Endodermal cell (in vitro differentiated cells): ENCODE results near the gene DTWD2. TPM values are rescaled to one million over a fixed set of nuclear protein-coding genes. Genes with fewer than 3 reads are reported as not detected.

ENCODE experiments used
- DNase-seq: peaks from one replicate; pipeline ENCODE4 v3.0.0-alpha.2; 2017
- H3K27ac ChIP-seq: 2 replicates; pipeline ENCODE4 v1.5.1; 2013; ENCODE audit warnings: mild to moderate bottlenecking, low read depth, low read length, moderate library complexity
- H3K27me3 ChIP-seq: 2 replicates; pipeline ENCODE4 v1.6.1; 2013; ENCODE audit warnings: mild to moderate bottlenecking, low read length, moderate library complexity; ENCODE audit not compliant: insufficient read depth, control insufficient read depth, poor library complexity, severe bottlenecking
- H3K36me3 ChIP-seq: 2 replicates; pipeline ENCODE4 v1.7.0; 2013; ENCODE audit warnings: mild to moderate bottlenecking, low read length, moderate library complexity; ENCODE audit not compliant: control insufficient read depth, insufficient read depth
- H3K4me1 ChIP-seq: one replicate; pipeline ENCODE4 v1.7.0; 2013; ENCODE audit warnings: low read length; ENCODE audit not compliant: control insufficient read depth, insufficient read depth
- H3K4me3 ChIP-seq: 2 replicates; pipeline ENCODE4 v1.5.1; 2013; ENCODE audit warnings: mild to moderate bottlenecking, low read length, moderate library complexity
- H3K9ac ChIP-seq: 2 replicates; pipeline ENCODE4 v1.6.1; 2013; ENCODE audit warnings: mild to moderate bottlenecking, low read length, moderate library complexity; ENCODE audit not compliant: poor library complexity, severe bottlenecking; ENCODE audit errors: extremely low read depth
- H3K9me3 ChIP-seq: 2 replicates; pipeline ENCODE4 v1.6.1; 2013; ENCODE audit warnings: mild to moderate bottlenecking, low read length, moderate library complexity; ENCODE audit not compliant: control insufficient read depth
- H3K27ac Mint-ChIP-seq: 2 replicates; pipeline ENCODE4 v1.8.0; 2020; ENCODE audit warnings: mixed read lengths
- H3K27me3 Mint-ChIP-seq: 2 replicates; pipeline ENCODE4 v1.8.0; 2021; ENCODE audit warnings: mild to moderate bottlenecking, mixed read lengths; ENCODE audit not compliant: insufficient read depth
- H3K36me3 Mint-ChIP-seq: 2 replicates; pipeline ENCODE4 v1.8.0; 2020; ENCODE audit warnings: low read depth, mixed read lengths
- H3K4me1 Mint-ChIP-seq: 2 replicates; pipeline ENCODE4 v1.8.0; 2020; ENCODE audit warnings: mixed read lengths
- H3K4me3 Mint-ChIP-seq: 2 replicates; pipeline ENCODE4 v1.8.0; 2020; ENCODE audit warnings: mild to moderate bottlenecking, moderate library complexity, mixed read lengths
- H3K9me3 Mint-ChIP-seq: 2 replicates; pipeline ENCODE4 v1.8.0; 2020; ENCODE audit warnings: mild to moderate bottlenecking, mixed read lengths
- CTCF ChIP-seq: fragments of 200-600 bp; sonication (generic); conservative IDR thresholded peaks from 2 replicates; pipeline ENCODE4 v1.5.0; 2021; ENCODE audit warnings: antibody characterized with exemption, mild to moderate bottlenecking
- WGBS, 2 experiments: methylation state at CpG; one replicate each; pipeline versions ENCODE4 v1.1.5 to v1.1.7; 2013; ENCODE audit warnings: missing lambda C conversion rate in 2 of 2, mixed read lengths in 1 of 2; ENCODE audit not compliant: insufficient coverage in 1 of 2, insufficient read length in 1 of 2; 5-methylcytosine and 5-hydroxymethylcytosine counted together
- total RNA-seq, 2 donors: library from RNA; stranded (reverse); fragmentation: NEBNext Ultra II Directional in 1 of 2; extraction: Animal tissue kit (Norgen Biotek cat#: 25700) in 1 of 2; gene quantifications; 2 replicates in 1 of 2; 3 replicates in 1 of 2; pipeline ENCODE4 v1.2.1, GENCODE V29; 2021

DTWD2 gene
- total RNA-seq, 2 donors from 2014 or later: 15.2 to 34.9 TPM

- H3K36me3 Mint-ChIP-seq: peaks cover 27% of the 10 kb centered on the region
- no peaks in the 10 kb centered on the region for H3K27me3 ChIP-seq
- peaks cover 6% of the 10 kb centered on the region for H3K4me1 Mint-ChIP-seq
- no peak for TF ChIP-seq CTCF
- H3K27ac ChIP-seq: no peak overlapping the region
- no peak for DNase-seq
- no peak overlapping the region for H3K4me3 ChIP-seq
- WGBS, 2 experiments: 100% methylated on average over 1 of the region's 1 CpG; no CpG with 5 or more reads in 1 of the 2 experiments
- H3K9me3 ChIP-seq: no peaks in the 10 kb centered on the region
- H3K27ac Mint-ChIP-seq: no peak overlapping the region
- no peak overlapping the region for H3K4me3 Mint-ChIP-seq
- H3K4me1 ChIP-seq: no peaks in the 10 kb centered on the region
- H3K9me3 Mint-ChIP-seq: peaks cover 3% of the 10 kb centered on the region
- peaks cover 32% of the 10 kb centered on the region for H3K36me3 ChIP-seq
- H3K9ac ChIP-seq: no peak overlapping the region
- H3K27me3 Mint-ChIP-seq: no peaks in the 10 kb centered on the region
Measured at GRCh38 chr5:118844351-118844750, 144.0 kb downstream of the DTWD2 start.

- no peak for DNase-seq
- Histone ChIP-seq H3K4me3 (no peak overlapping the region), H3K9ac (no peak overlapping the region), H3K27me3 (no peaks in the 10 kb centered on the region), H3K9me3 (peaks cover 7% of the 10 kb centered on the region), H3K4me1 (no peaks in the 10 kb centered on the region), H3K27ac (no peak overlapping the region), H3K36me3 (peaks cover 40% of the 10 kb centered on the region)
- H3K4me3 Mint-ChIP-seq: no peak overlapping the region
- H3K4me1 Mint-ChIP-seq: no peaks in the 10 kb centered on the region
- H3K36me3 Mint-ChIP-seq: peaks cover 31% of the 10 kb centered on the region
- no peak overlapping the region for H3K27ac Mint-ChIP-seq
- WGBS, 2 experiments: no CpG with 5 or more reads among the region's 1 CpG
- no peaks in the 10 kb centered on the region for H3K27me3 Mint-ChIP-seq
- TF ChIP-seq CTCF: no peak
- H3K9me3 Mint-ChIP-seq: no peaks in the 10 kb centered on the region
Measured at GRCh38 chr5:118834710-118835109, 153.6 kb downstream of the DTWD2 start.

- Histone ChIP-seq H3K36me3 (peaks cover 35% of the 10 kb centered on the region), H3K4me1 (no peaks in the 10 kb centered on the region), H3K9me3 (peaks cover 7% of the 10 kb centered on the region), H3K27ac (no peak overlapping the region), H3K27me3 (no peaks in the 10 kb centered on the region), H3K9ac (no peak overlapping the region), H3K4me3 (no peak overlapping the region)
- H3K27me3 Mint-ChIP-seq: no peaks in the 10 kb centered on the region
- H3K27ac Mint-ChIP-seq: no peak overlapping the region
- no peaks in the 10 kb centered on the region for H3K4me1 Mint-ChIP-seq
- DNase-seq: no peak
- TF ChIP-seq CTCF: no peak
- H3K4me3 Mint-ChIP-seq: no peak overlapping the region
- H3K36me3 Mint-ChIP-seq: peaks cover 31% of the 10 kb centered on the region
- no peaks in the 10 kb centered on the region for H3K9me3 Mint-ChIP-seq
Measured at GRCh38 chr5:118832974-118833373, 155.4 kb downstream of the DTWD2 start.
